Skin epidermis (tissue), 12 donors: Measurements from ENCODE around the gene C9orf85.
"Not testable (repeated sequence)": the region's sequence is repeated elsewhere in the genome, so short reads cannot be mapped to it uniquely, and the experiment has no call there.

ENCODE experiments used
- H3K27ac ChIP-seq, 21 experiments: fragments of 200-600 bp; sonication (generic) in 11 of 21; one replicate each; pipeline ENCODE4 v1.5.0; 2020; ENCODE audit warnings: mild to moderate bottlenecking in 3 of 21, inconsistent platforms in 2 of 21, moderate library complexity in 2 of 21
- H3K4me3 ChIP-seq, 7 experiments: fragments of 200-600 bp; sonication (generic) in 2 of 7; one replicate each; pipeline ENCODE4 v1.5.0; 2020; ENCODE audit warnings: inconsistent platforms in 2 of 7, mild to moderate bottlenecking in 2 of 7, moderate library complexity in 1 of 7

The C9orf85 gene, protein sequence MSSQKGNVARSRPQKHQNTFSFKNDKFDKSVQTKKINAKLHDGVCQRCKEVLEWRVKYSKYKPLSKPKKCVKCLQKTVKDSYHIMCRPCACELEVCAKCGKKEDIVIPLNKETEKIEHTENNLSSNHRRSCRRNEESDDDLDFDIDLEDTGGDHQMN

DNA sequence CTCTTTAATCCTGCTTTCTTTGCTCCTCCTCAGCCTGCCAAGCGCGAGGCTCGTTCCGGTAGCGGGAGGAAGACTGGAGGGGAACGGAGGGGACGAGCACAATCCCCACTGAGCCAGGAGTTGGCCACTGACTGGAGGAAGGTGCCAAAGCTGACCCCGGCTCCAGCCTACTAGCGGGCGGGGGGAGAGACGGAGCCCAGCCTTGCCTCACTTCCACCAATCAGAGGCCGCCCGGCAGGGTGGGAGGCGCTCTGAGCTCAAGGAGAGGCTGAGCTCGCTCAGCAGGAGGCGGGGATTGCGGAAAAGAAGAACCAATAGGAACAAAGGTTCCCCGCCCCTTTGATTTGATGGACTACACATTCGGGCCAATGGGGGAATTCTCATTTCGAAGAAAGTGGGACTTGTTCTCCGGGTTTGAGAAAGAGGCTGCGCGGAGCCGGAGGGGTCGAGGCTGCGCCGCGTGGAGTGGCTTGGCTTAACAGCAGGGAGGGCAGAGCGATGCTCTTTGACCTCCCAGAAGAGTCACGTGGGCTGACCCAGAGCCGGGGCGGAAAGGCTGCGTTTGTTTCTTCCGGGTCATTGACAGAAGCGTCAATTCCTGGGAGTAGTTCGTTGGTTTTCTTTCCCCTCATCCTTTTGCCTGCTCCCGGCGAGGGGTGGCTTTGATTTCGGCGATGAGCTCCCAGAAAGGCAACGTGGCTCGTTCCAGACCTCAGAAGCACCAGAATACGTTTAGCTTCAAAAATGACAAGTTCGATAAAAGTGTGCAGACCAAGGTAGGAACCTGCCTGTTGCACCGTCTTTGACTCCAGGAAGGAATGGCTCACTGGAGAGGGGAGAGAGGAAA is at the start of gene C9orf85, which contains the start of gene ABHD17B:
Gene C9orf85 (plus strand): TSS at position 579 of the 847 bp plus-strand sequence. CDS start 96 bp downstream, at position 675.
Gene ABHD17B (minus strand): TSS at position 133 of the 847 bp plus-strand sequence. CDS start 36,113 bp downstream, outside the sequence.
- H3K4me3 ChIP-seq: peak within 1 kb of the TSS; percentile 69 to 98 (median 91)
- peak within 1 kb of the TSS; percentile 61 to 98 (median 91) for H3K27ac ChIP-seq

DNA sequence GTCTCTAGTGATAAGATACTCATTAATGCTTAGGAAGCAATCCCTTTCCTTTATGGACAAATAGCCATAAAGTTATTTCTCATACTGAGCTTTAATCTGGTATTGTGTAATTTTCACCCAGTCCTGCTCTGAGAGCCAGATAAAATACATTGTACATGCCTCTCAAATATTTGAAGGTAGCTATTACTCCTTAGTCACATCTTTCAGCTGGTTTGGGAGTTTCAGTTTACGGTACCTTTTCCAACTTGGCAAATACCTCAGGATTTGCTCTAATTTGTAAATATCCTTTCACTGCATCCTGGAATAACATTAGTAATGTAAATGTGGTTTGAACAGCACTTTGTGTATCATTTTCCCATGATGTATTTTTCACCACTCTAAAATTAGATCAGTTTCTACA is 47.8 kb upstream of the C9orf85 start:
- Histone ChIP-seq H3K27ac (no peak overlapping the region), H3K4me3 (no peak overlapping the region)

DNA sequence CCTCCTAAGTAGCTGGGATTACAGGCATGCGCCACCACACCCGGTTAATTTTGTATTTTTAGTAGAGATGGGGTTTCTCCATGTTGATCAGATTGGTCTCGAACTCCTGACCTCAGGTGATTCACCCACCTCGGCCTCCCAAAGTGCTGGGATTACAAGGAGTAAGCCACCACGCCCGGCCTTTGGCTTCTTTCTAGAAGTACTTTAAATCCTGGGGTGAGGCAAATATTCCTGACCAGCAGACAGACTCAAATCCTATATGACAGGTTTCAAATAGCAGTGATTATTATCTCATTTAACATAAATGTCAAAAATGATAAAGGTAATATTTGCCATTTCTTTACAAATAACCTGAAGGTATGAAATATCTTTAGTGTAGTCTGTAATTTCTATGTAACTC is 36.1 kb upstream of the C9orf85 start:
- Histone ChIP-seq H3K4me3 (no peak overlapping the region), H3K27ac (no peak overlapping the region)

DNA sequence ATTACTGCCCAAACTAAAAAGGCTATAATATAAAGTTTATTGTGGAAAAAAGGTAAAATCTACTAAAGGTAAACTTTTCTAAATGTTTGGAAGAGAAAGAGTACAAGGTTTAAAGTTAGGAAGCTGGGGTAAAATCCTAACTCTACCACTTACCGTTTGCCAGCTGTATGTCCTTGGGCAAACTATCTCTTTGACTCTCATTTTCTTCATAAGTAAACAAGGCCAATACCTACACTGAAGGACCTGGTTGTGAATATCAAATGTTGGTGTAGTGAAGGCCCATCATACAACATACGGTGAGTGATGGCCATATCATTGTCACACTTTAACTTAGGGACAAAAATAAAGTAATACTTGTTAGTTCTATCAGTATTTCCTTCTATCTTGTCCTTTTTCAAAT is 35.3 kb upstream of the C9orf85 start:
- H3K4me3 ChIP-seq: no peak overlapping the region
- H3K27ac ChIP-seq: no peak overlapping the region

DNA sequence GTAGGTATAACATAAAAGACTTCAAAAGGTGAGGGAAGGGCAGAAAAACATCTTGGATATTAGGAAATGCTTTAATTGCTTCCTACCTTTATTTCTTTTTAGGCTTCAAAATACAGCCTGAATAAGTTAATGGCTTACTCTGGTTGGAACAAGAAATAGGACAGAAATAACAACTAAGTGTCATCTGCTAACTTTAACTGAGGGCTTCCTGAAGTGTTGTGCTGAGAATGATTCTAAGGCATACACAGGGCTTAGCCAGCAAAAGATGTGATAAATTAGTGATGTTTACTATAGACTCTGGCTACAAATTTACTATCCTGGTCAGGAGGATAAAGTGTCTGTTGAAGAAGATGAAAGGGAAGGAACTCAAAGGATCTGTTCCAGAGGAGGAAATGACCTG is 34.6 kb upstream of the C9orf85 start:
- Histone ChIP-seq H3K4me3 (no peak overlapping the region), H3K27ac (no peak overlapping the region)

DNA sequence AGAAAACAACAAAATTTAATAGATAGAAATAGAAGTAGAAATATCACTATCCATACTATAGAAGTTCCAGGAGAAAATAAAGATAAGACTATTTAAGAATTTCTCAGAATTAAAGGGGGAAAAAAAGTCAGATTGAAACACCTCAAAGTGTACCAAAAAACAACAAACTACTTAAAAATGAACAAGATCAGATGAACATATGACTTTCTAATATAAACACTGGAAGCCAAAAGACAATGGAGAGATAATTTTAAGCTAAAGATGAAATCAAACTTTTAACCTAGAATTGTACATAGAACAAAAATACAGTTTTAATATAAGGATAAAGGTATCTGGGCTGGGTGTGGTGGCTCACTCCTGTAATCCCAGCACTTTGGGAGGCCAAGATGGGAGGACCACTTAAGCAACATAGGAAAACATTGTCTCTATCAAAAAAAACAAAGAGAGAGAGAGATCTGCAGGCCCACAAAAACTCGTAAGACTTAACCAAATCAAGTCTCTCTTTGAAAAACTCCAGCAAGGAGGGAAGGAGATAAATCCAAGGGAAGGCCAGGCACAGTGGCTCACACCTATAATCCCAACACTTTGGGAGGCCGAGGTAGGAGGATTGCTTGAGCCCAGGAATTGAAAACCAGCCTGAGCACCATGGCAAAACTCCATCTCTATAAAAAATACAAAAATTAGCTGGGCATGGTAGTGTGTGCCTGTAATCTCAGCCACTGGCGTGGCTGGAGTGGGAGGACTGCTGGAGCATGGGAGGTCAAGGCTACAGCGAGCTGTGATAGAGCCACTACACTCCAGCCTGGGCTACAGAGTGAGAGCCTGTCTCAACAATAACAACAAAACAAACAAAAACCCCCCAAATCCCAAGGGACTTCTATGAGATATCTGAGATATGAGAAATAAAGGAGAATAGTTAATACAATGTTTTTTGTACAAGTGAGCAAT is 32.8 kb upstream of the C9orf85 start:
- no peak overlapping the region for H3K27ac ChIP-seq

DNA sequence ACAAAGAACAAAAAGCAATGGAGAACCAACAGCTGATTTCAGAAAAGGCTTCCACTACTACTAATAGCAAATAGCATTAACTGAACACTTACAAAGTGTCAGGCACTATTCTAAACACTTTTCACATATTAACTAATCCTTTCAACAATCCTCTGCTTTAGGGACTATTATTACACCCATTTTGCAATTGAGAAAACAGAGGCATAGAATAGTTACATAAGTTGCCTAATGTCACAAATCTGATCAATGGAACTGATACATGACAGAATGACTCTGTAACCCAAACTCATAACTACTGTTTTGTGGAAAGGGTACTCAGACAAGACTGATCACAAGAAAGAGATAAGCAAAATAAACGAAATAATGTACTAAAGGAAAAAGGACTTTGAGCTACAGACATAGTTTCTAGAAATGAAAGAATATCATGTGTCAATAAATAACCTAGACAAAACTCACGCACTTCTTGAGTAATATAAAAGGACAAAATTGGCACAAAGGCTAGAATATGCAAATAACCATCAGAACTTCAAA is 31.7 kb upstream of the C9orf85 start:
- no peak overlapping the region for H3K4me3 ChIP-seq
- H3K27ac ChIP-seq: no peak overlapping the region

More for the DNA sequence above, 32.8 kb upstream of the C9orf85 start:
- no peak overlapping the region for H3K4me3 ChIP-seq

DNA sequence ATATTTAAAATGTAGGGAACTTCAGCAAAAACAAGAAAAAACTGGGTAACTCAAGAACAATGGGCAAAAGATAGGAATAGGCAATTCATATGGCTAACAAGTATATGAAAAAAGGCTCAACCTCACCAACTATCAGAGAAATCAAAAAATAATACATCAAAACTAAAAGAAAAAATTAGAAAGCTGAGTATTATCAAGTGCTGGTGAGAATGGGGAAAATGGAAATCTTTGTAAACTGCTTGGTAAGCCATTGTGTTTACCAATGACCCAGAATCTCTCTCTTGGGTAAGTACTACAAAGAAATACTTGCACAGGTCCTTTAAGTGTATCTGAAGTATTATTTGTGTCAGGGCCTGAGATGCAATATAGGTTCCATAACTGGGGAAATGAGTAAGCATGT is 27.4 kb upstream of the C9orf85 start:
- no peak overlapping the region for H3K4me3 ChIP-seq

DNA sequence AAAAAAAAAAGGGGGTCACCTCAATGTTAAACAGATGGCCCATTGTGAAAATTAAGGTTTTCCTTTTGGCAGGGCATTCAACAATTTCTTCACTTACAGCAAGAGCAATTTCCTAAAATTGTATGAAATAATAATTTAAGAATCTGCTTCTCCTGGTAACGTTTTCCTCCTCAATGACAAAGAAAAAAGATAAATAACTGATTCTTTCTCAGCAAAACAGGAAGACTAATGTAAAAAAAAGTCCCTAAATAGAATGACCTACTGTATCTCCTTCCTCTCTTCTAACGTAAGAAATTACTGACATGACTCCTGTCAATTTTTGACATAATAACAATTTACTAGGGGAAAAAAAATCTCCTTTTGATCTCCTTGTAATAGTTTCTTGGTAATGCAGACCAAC is 26.0 kb upstream of the C9orf85 start:
- Histone ChIP-seq H3K4me3 (no peak overlapping the region), H3K27ac (no peak overlapping the region)

More for the DNA sequence above, 27.4 kb upstream of the C9orf85 start:
- no peak overlapping the region for H3K27ac ChIP-seq

DNA sequence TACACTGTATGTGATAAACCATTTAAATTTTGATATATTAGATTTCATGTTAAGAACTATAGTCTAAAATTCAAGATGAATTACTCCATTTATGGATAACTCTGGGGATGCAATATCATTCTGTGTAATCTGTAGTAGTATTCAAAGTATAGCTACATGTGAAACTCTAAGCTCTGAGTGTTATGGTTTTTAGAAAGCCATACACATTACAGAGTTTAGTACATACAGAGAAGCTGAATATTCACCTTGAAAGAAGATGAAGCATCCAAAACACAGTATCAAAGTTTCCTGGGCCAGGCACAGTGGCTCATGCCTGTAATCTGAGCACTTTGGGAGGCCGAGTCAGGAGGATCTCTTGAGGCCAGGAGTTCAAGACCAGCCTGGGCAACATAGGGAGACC is 25.4 kb upstream of the C9orf85 start:
- Histone ChIP-seq H3K4me3 (no peak overlapping the region), H3K27ac (no peak overlapping the region)

DNA sequence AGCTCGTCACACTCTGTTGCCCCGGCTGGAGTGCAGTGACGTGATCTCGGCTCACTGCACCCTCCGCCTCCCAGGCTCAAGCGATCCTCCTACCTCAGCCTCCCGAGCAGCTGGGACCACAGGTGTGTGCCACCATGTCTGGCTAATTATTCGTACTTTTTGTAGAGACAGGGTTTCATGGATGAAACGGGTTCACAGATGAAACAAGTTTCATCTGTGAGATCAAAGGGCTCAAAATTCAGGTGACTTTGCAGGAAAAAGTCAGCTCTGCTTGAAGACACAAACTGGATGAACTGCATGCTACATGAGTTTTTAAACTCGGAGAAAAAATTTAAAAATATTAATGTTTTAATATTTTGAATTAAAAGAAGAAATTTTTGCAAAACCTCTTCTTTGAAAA is 24.9 kb upstream of the C9orf85 start:
- Histone ChIP-seq H3K27ac (no peak overlapping the region), H3K4me3 (no peak overlapping the region)

DNA sequence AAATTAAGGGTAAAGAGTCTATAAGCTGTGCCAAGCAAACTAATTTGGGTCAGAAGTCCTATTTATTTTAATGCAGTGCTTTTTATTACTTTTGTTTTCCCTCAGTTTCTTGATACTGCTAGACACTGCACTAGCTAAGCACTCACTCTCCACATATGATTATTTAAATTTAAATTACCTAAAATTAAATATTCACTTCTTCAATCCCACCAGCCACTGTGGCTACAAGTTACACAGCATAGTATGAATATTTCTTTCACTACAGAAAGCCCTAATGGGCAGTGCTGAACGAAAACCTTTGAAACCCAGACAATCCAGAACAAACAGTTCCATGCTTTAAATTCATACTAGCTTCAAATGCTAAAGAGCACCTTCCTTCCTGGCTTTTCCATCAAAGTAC is 24.1 kb upstream of the C9orf85 start:
- H3K27ac ChIP-seq: no peak overlapping the region
- no peak overlapping the region for H3K4me3 ChIP-seq

DNA sequence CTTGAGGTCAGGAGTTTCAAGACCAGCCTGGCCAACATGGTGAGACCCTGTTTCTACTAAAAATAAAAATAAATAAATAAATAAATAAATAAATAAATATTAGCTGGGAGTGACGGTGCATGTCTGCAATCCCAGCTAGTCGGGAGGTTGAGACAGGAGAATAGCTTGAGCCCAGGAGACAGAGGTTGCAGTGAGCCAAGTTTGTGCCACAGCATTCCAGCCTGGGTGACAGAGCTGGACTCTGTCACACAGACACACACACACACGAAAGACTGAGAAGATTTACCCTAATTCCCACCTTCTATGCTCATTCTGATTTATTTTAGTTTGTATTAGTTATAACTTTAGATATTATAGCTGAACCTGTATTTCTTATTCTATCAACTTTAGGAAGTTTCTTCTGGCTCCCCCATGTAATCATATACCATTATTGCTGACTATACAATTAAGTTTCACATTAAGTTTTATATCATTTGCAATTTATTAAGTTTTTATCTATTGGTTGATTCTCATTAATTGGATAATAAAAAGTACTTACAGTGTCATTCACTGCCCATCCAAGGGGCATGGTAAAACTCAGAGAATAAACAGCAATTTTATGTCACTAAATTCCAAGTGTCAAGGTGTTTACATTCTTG is 21.3 kb upstream of the C9orf85 start:
- Histone ChIP-seq H3K27ac (no peak overlapping the region), H3K4me3 (no peak overlapping the region)

DNA sequence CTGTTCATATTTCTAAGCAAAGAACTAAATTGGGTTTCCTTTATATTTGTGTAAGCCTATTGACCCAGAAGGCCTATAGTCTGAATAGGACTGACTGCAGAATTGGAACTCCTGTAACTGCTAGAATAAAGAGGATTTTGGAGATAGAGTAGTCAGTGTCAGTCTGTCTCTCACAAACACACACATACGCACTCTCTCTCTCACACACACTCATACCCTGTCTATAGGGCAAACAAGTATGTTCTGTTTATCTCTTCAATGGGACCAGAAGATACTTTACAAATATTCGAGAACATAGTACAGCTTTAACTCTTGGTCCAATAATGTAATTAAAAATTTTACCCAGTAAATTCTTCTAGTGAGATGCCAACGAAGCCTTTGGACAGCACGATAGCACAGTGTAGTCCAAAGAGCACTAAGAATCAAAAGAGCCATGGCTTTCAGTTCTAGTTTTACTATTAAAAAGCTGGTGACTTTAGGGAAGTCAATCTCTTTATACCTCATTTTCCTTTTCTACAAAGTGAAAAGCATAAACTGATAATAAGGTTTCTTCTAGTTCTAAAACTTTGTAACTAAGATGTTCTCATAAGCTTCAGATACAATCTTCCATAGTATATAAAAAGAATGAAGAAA is 19.8 kb upstream of the C9orf85 start:
- no peak overlapping the region for H3K27ac ChIP-seq
- no peak overlapping the region for H3K4me3 ChIP-seq

DNA sequence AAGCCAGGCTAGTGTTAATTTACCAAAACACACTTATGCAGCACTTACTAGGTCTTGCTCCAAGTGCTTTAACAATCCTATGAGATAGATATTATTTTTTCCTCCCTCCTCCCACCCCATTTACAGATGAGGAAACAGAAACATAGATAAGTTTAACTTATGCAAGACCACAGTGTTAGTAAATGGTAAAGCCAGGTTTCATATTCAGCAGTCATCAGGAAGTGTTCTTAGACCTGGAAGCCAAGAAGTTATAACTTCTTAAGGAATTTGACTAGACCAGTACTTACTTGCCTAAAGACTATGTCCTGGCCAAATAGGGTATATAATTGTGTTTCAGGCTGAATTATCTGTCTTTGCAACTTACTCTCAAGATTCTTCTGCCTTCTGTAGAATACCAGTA is 16.3 kb upstream of the C9orf85 start:
- Histone ChIP-seq H3K27ac (peak overlapping the region in 3 of 21 experiments; percentile 16 to 67 (median 31)), H3K4me3 (no peak overlapping the region)

DNA sequence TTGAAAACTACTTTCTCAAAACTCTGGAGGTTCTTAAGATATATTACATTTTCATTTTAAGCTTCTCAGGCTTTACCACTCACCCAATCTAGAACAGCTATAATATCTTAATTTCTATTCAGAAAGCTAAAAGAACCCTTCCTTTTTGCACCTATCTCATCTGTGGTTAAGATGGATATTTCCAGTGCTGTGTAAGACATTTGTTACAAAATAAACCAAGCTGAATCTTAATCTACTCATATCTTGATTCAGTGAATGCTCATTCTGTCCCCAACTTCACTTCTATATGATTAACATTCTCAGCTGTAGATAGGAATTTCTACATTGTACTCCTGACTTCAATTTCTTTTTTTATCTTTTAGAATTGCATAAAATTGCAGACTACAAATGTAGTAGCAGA is 15.5 kb upstream of the C9orf85 start:
- H3K27ac ChIP-seq: peak overlapping the region in 2 of 21 experiments; percentile 45 to 67
- no peak overlapping the region for H3K4me3 ChIP-seq

DNA sequence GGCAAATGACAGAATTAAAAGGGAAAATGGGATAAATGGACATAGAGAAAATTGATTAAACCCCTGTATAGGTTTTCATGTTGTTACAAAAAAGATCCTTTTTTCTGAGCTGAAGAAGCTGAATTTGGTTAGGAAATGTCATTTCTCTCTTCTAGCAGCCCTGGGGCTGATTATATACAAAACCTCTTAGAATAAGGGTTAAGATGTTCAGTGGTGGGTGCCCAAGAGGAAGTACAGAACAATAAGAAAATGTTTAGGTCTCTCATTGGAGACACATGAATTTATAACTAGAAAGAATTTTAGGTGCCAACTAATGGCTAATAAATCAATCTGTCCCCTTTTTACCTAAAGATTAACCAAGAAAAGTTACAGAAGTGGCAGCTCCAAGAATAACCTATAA is 14.7 kb upstream of the C9orf85 start:
- Histone ChIP-seq H3K27ac (peak overlapping the region in 5 of 21 experiments; percentile 16 to 73 (median 45)), H3K4me3 (no peak overlapping the region)

DNA sequence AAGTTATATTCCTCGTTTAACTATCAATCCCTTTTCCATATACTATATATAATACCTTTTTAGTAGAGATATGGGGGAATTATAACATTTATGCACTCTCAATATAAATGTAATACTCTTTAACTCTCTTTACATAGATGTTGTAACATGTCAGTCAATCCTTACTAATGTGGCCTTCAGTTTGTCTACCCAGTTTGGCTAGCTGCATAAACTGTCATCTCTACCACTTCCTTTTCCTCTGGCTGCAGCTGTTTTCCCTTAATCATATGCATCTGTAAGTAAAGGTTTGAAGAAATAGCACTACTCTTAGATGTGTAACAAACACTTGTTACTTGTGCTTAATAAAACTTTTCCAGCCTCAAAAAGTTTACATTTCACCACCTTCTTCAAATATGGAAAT is 13.9 kb upstream of the C9orf85 start:
- Histone ChIP-seq H3K27ac (peak overlapping the region in 4 of 21 experiments; percentile 38 to 73 (median 45)), H3K4me3 (no peak overlapping the region)

DNA sequence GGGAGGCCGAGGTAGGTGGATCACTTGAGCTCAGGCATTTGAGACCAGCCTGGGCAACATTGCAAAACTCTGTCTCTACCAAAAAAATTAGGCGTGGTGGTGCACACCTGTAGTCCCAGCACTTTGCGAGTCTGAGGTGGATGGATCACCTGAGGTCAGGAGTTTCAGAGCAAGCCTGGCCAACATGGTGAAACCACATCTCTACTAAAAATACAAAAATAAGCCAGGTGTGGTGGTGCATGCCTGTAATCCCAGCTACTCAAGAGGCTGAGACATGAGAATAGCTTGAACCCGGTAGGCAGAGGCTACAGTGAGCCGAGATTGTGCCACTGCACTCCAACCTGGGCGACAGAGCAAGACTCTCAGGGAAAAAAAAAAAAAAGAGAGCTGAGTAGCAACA is 12.7 kb upstream of the C9orf85 start:
- H3K4me3 ChIP-seq: not testable (repeated sequence)
- peak overlapping the region in 2 of 21 experiments; percentile 45 to 73 for H3K27ac ChIP-seq
